ENCODE measurements around the gene AHCTF1.
"Not testable (repeated sequence)": the region's sequence is repeated elsewhere in the genome, so short reads cannot be mapped to it uniquely, and the experiment has no call there.

The AHCTF1 gene

GRCh38 chr1:246837418-246838117 lies 94.2 kb downstream of the AHCTF1 start:
- DNase-seq (ENCODE audit: insufficient read length, low spot score), result no peak
- no peak for TF ChIP-seq POLR2A (IDR thresholded peaks at IDR 0.05; ENCODE audit: low read depth, low read length)
- no peak for FAIRE-seq

GRCh38 chr1:246836209-246836966 lies 95.4 kb downstream of the AHCTF1 start:
- DNase-seq (ENCODE audit: insufficient read length, low spot score) (no peak), FAIRE-seq (no peak)
- no peak for TF ChIP-seq POLR2A (IDR thresholded peaks at IDR 0.05; ENCODE audit: low read depth, low read length)

GRCh38 chr1:246831543-246831942 lies 100.2 kb downstream of the AHCTF1 start:
- DNase-seq (ENCODE audit: insufficient read length, low spot score), result no peak
- FAIRE-seq, result no peak
- no peak for TF ChIP-seq POLR2A (IDR thresholded peaks at IDR 0.05; ENCODE audit: low read depth, low read length)

GRCh38 chr1:246828818-246829217 lies 102.9 kb downstream of the AHCTF1 start:
- DNase-seq (ENCODE audit: insufficient read length, low spot score), result no peak
- FAIRE-seq, result no peak
- TF ChIP-seq POLR2A (IDR thresholded peaks at IDR 0.05; ENCODE audit: low read depth, low read length), result no peak

GRCh38 chr1:246827396-246827795 lies 104.4 kb downstream of the AHCTF1 start:
- DNase-seq (ENCODE audit: insufficient read length, low spot score), result no peak
- FAIRE-seq, result no peak
- TF ChIP-seq POLR2A (IDR thresholded peaks at IDR 0.05; ENCODE audit: low read depth, low read length), result no peak

- DNase-seq (ENCODE audit: insufficient read length, low spot score) (no peak), FAIRE-seq (no peak)
- no peak for TF ChIP-seq POLR2A (IDR thresholded peaks at IDR 0.05; ENCODE audit: low read depth, low read length)
Measured at GRCh38 chr1:246825557-246826175, 106.1 kb downstream of the AHCTF1 start.

- no peak for FAIRE-seq
- TF ChIP-seq POLR2A (IDR thresholded peaks at IDR 0.05; ENCODE audit: low read depth, low read length), result no peak
Measured at GRCh38 chr1:246824541-246824940, 107.2 kb downstream of the AHCTF1 start.

GRCh38 chr1:246822154-246822553 lies 109.6 kb downstream of the AHCTF1 start:
- FAIRE-seq; DNase-seq (ENCODE audit: insufficient read length, low spot score): not testable (repeated sequence)

More at GRCh38 chr1:246824541-246824940, 107.2 kb downstream of the AHCTF1 start:
- DNase-seq (ENCODE audit: insufficient read length, low spot score), result no peak

- TF ChIP-seq POLR2A (IDR thresholded peaks at IDR 0.05; ENCODE audit: low read depth, low read length), result no peak
- FAIRE-seq (no peak), DNase-seq (ENCODE audit: insufficient read length, low spot score) (no peak)
Measured at GRCh38 chr1:246820666-246821065, 111.1 kb downstream of the AHCTF1 start.

- FAIRE-seq, result not testable (repeated sequence)
- DNase-seq (ENCODE audit: insufficient read length, low spot score), result peak; percentile 26
Measured at GRCh38 chr1:246817778-246818177, 114.0 kb downstream of the AHCTF1 start.

- TF ChIP-seq POLR2A (IDR thresholded peaks at IDR 0.05; ENCODE audit: low read depth, low read length), result no peak
- no peak for DNase-seq (ENCODE audit: insufficient read length, low spot score)
- no peak for FAIRE-seq
Measured at GRCh38 chr1:246815693-246816270, 116.0 kb downstream of the AHCTF1 start.

- no peak for TF ChIP-seq POLR2A (IDR thresholded peaks at IDR 0.05; ENCODE audit: low read depth, low read length)
- FAIRE-seq (no peak), DNase-seq (ENCODE audit: insufficient read length, low spot score) (no peak)
Measured at GRCh38 chr1:246814890-246815289, 116.9 kb downstream of the AHCTF1 start.

GRCh38 chr1:246813325-246813724 lies 118.4 kb downstream of the AHCTF1 start:
- DNase-seq (ENCODE audit: insufficient read length, low spot score); FAIRE-seq: not testable (repeated sequence)

- FAIRE-seq (no peak), DNase-seq (ENCODE audit: insufficient read length, low spot score) (no peak)
- TF ChIP-seq POLR2A (IDR thresholded peaks at IDR 0.05; ENCODE audit: low read depth, low read length), result no peak
Measured at GRCh38 chr1:246811985-246812384, 119.8 kb downstream of the AHCTF1 start.
